ENCODE measurements around the gene COPG2. TPM values are rescaled to one million over a fixed set of nuclear protein-coding genes. Genes with fewer than 3 reads are reported as not detected.
"Not testable (repeated sequence)": the region's sequence is repeated elsewhere in the genome, so short reads cannot be mapped to it uniquely, and the experiment has no call there.

The COPG2 gene
- total and polyA plus RNA-seq, 2 experiments from 2014 or later: 4.9 to 66.3 TPM

DNA sequence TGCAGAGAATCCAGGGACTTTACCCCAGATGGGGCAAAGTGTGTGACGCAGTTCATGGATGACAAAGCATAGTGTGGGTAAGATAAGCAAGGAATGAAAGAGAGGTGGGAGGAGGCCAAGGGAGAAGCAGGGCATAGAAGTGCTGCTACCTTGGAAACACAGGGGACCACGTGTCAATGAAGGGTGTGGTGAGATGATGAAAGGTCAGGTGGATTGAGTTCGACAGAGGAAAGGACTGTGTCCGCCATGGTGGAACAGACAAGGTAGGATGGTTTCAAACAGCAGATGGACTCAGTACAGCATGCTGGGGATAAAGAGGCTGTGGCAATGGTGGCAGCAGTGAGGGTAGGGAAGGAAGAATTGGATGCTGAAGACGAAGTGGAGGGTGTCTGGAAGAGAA is 143.9 kb downstream of the COPG2 start:
- Histone ChIP-seq H3K4me3 (no peak overlapping the region), H3K4me2 (no peak overlapping the region), H3K79me2 (replicated peaks; ENCODE audit: insufficient read depth) (no peaks in the 10 kb centered on the region), H3K9me2 (ENCODE audit: insufficient read depth) (no peaks in the 10 kb centered on the region; the same call in 1 of the 2 replicates), H3K27me3 (ENCODE audit: insufficient read depth) (no peaks in the 10 kb centered on the region), H2AFZ (no peak overlapping the region), H3K4me1 (ENCODE audit: insufficient read depth) (no peaks in the 10 kb centered on the region), H3K36me3 (ENCODE audit: insufficient read depth) (no peaks in the 10 kb centered on the region; the same call in 1 of the 2 replicates), H3F3A (replicated peaks; ENCODE audit: low read depth) (no peaks in the 10 kb centered on the region), H4K20me1 (replicated peaks; ENCODE audit: insufficient read depth) (peaks cover 4% of the 10 kb centered on the region; the same call in 1 of the 2 replicates), H3K27ac (ENCODE audit: low read depth) (no peak overlapping the region)
- no peaks in the 10 kb centered on the region for H3K4me1 Mint-ChIP-seq
- peaks cover 4% of the 10 kb centered on the region for H3K27me3 Mint-ChIP-seq (ENCODE audit: insufficient read depth, low read depth, poor library complexity)
- DNase-seq (ENCODE audit: low spot score) (no peak), ATAC-seq (no peak)
- H3K9me3 Mint-ChIP-seq: no peaks in the 10 kb centered on the region
- H3K27ac Mint-ChIP-seq: no peak overlapping the region
- H3K4me3 Mint-ChIP-seq: no peak overlapping the region
- no peak for TF ChIP-seq POLR2AphosphoS5 (IDR thresholded peaks at IDR 0.05; ENCODE audit: low read depth)
- peaks cover 7% of the 10 kb centered on the region; the same call in 1 of the 3 replicates for H3K36me3 Mint-ChIP-seq (ENCODE audit: low read depth)

GRCh38 chr7:130523519-130524125 is 144.9 kb downstream of the COPG2 start:
- H3K36me3 Mint-ChIP-seq (ENCODE audit: low read depth); H4K20me1 ChIP-seq (replicated peaks; ENCODE audit: insufficient read depth); H3K79me2 ChIP-seq (replicated peaks; ENCODE audit: insufficient read depth); H3F3A ChIP-seq (replicated peaks; ENCODE audit: low read depth); ATAC-seq; H3K27ac ChIP-seq (ENCODE audit: low read depth); H3K9me3 Mint-ChIP-seq; H3K27me3 Mint-ChIP-seq (ENCODE audit: insufficient read depth, low read depth, poor library complexity); H3K4me1 Mint-ChIP-seq; H3K4me2 ChIP-seq; H3K36me3 ChIP-seq (ENCODE audit: insufficient read depth); H3K27ac Mint-ChIP-seq; H3K4me3 ChIP-seq; H2AFZ ChIP-seq; H3K27me3 ChIP-seq (ENCODE audit: insufficient read depth); H3K9me2 ChIP-seq (ENCODE audit: insufficient read depth); H3K4me3 Mint-ChIP-seq; H3K4me1 ChIP-seq (ENCODE audit: insufficient read depth); DNase-seq (ENCODE audit: low spot score): not testable (repeated sequence)

DNA sequence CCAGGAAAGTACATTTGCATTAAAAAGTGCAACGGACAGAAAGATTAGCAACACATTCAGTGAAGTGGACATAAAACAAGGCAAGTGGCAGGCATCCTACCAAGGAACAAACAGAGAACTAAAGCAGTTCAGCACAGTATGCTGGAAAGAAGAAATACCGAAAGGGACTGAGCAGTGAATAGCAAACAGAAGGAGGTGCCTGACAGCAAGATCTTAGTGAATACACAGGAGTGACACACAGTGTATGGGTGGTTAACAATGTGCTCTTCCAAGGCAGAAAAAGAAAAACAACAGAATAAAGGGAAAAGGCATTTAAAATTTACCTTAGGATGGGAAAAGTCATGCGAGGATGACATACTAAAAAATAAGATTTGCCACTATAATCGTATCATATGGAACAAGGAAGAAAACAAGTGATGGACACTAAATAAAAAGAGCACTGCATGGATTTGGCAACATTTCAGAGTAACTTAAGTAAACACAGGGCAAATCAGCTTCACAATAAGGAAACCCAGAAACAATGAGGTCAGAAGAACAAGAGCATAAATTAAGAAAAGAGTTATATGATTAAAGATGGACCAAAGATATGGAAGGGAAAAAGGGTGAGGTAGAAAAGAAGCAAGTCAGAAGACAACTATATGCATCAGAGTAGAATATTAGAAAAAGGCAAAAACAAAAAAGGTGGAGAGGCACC is 147.1 kb downstream of the COPG2 start:
- no peak overlapping the region for H2AFZ ChIP-seq
- H3K27me3 ChIP-seq (ENCODE audit: insufficient read depth): no peaks in the 10 kb centered on the region
- Mint-ChIP-seq H3K36me3 (ENCODE audit: low read depth) (no peaks in the 10 kb centered on the region), H3K9me3 (no peaks in the 10 kb centered on the region), H3K27me3 (ENCODE audit: insufficient read depth, low read depth, poor library complexity) (no peaks in the 10 kb centered on the region), H3K4me3 (no peak overlapping the region), H3K27ac (no peak overlapping the region), H3K4me1 (no peaks in the 10 kb centered on the region)
- no peak overlapping the region for H3K4me2 ChIP-seq
- DNase-seq (ENCODE audit: low spot score) (no peak), ATAC-seq (no peak)
- H3K27ac ChIP-seq (ENCODE audit: low read depth): no peak overlapping the region
- H3K4me1 ChIP-seq (ENCODE audit: insufficient read depth): no peaks in the 10 kb centered on the region
- H4K20me1 ChIP-seq (replicated peaks; ENCODE audit: insufficient read depth): peaks cover 11% of the 10 kb centered on the region; the same call in 1 of the 2 replicates
- H3K36me3 ChIP-seq (ENCODE audit: insufficient read depth): no peaks in the 10 kb centered on the region; the same call in 1 of the 2 replicates
- no peaks in the 10 kb centered on the region for H3K79me2 ChIP-seq (replicated peaks; ENCODE audit: insufficient read depth)
- no peak overlapping the region for H3K4me3 ChIP-seq
- H3K9me2 ChIP-seq (ENCODE audit: insufficient read depth): peaks cover 3% of the 10 kb centered on the region; the same call in 1 of the 2 replicates
- no peaks in the 10 kb centered on the region for H3F3A ChIP-seq (replicated peaks; ENCODE audit: low read depth)
- TF ChIP-seq CREB1 (CRISPR knock-in tag; IDR thresholded peaks at IDR 0.05; ENCODE audit: low read depth): no peak
- TF ChIP-seq, protein P1, sequence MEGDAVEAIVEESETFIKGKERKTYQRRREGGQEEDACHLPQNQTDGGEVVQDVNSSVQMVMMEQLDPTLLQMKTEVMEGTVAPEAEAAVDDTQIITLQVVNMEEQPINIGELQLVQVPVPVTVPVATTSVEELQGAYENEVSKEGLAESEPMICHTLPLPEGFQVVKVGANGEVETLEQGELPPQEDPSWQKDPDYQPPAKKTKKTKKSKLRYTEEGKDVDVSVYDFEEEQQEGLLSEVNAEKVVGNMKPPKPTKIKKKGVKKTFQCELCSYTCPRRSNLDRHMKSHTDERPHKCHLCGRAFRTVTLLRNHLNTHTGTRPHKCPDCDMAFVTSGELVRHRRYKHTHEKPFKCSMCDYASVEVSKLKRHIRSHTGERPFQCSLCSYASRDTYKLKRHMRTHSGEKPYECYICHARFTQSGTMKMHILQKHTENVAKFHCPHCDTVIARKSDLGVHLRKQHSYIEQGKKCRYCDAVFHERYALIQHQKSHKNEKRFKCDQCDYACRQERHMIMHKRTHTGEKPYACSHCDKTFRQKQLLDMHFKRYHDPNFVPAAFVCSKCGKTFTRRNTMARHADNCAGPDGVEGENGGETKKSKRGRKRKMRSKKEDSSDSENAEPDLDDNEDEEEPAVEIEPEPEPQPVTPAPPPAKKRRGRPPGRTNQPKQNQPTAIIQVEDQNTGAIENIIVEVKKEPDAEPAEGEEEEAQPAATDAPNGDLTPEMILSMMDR (conservative IDR thresholded peaks at IDR 0.05; ENCODE audit: low read depth in 2 of 2): no peak
- TF ChIP-seq ZNF331 (CRISPR knock-in tag; IDR thresholded peaks at IDR 0.05; ENCODE audit: low read depth): no peak
- no peak for TF ChIP-seq JUNB (IDR thresholded peaks at IDR 0.05; ENCODE audit: unreplicated experiment)
- TF ChIP-seq REST (IDR thresholded peaks at IDR 0.05; ENCODE audit: unreplicated experiment): no peak
- TF ChIP-seq, protein P2, sequence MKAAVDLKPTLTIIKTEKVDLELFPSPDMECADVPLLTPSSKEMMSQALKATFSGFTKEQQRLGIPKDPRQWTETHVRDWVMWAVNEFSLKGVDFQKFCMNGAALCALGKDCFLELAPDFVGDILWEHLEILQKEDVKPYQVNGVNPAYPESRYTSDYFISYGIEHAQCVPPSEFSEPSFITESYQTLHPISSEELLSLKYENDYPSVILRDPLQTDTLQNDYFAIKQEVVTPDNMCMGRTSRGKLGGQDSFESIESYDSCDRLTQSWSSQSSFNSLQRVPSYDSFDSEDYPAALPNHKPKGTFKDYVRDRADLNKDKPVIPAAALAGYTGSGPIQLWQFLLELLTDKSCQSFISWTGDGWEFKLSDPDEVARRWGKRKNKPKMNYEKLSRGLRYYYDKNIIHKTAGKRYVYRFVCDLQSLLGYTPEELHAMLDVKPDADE (IDR thresholded peaks at IDR 0.05): no peak
- TF ChIP-seq POLR2AphosphoS5 (IDR thresholded peaks at IDR 0.05; ENCODE audit: low read depth): no peak
- TF ChIP-seq STAT1 (IDR thresholded peaks at IDR 0.05; ENCODE audit: unreplicated experiment): no peak
- TF ChIP-seq ZNF114 (CRISPR knock-in tag; IDR thresholded peaks at IDR 0.05): no peak
- TF ChIP-seq EZH2phosphoT487 (IDR thresholded peaks at IDR 0.05; ENCODE audit: unreplicated experiment): no peak
- no peak for TF ChIP-seq NANOG (IDR thresholded peaks at IDR 0.05; ENCODE audit: borderline replicate concordance)
- no peak for TF ChIP-seq EZH2 (IDR thresholded peaks at IDR 0.05; ENCODE audit: low read depth, unreplicated experiment)
